ENCODE data around the gene IQSEC1.

GRCh38 chr3:12948891-12949711, 124.1 kb downstream of the IQSEC1 start:
- TF ChIP-seq POLR2A (IDR thresholded peaks at IDR 0.05; ENCODE audit: low read depth, low read length) (no peak), TAF1 (IDR thresholded peaks at IDR 0.05; ENCODE audit: borderline replicate concordance, low read depth, low read length) (no peak)

Measured in GM12892 (cell line).